ENCODE results near the gene NVL.

- TF ChIP-seq POLR2A (IDR thresholded peaks at IDR 0.05; ENCODE audit: low read length), result no peak
- no peak for TF ChIP-seq CTCF (IDR thresholded peaks at IDR 0.05)
- no peak for TF ChIP-seq RAD21 (conservative IDR thresholded peaks at IDR 0.05 in 1 of 2, IDR thresholded peaks at IDR 0.05 in 1 of 2)
- no peak for TF ChIP-seq RFX5 (IDR thresholded peaks at IDR 0.05)
- TF ChIP-seq PBX3 (IDR thresholded peaks at IDR 0.05), result no peak
- no peak for TF ChIP-seq EP300 (IDR thresholded peaks at IDR 0.05)
- TF ChIP-seq CHD2 (IDR thresholded peaks at IDR 0.05; ENCODE audit: low read length, partially characterized antibody), result no peak
- no peak for TF ChIP-seq RNF2 (IDR thresholded peaks at IDR 0.05; ENCODE audit: borderline replicate concordance, low read depth)
- TF ChIP-seq ZNF302 (CRISPR knock-in tag; IDR thresholded peaks at IDR 0.05), result no peak
- no peak for TF ChIP-seq POLR2AphosphoS2 (conservative IDR thresholded peaks at IDR 0.05; ENCODE audit: low read length)
- TF ChIP-seq MAX (IDR thresholded peaks at IDR 0.05), result no peak
These were observed 62.0 kb downstream of the NVL start for GRCh38 chr1:224267925-224268324.

Measured in A549 (cell line).